Neural progenitor cell (in vitro differentiated cells): ENCODE measurements around the gene PLA2G4A. TPM values are rescaled to one million over a fixed set of nuclear protein-coding genes. Genes with fewer than 3 reads are reported as not detected.

Experiments used
- DNase-seq: peaks from one replicate; pipeline ENCODE4 v3.0.0-alpha.2; 2016; ENCODE audit warnings: low spot score
- H2AFZ ChIP-seq: fragments of 200-600 bp; sonication (generic); replicated peaks from 2 replicates; pipeline ENCODE4 v1.6.1; 2016; ENCODE audit warnings: antibody characterized with exemption
- H3F3A ChIP-seq: fragments of 200-600 bp; sonication (generic); 2 replicates; pipeline ENCODE4 v1.6.1; 2016; ENCODE audit warnings: antibody characterized with exemption, low read depth
- H3K27ac ChIP-seq: fragments of 200-600 bp; sonication (generic); 2 replicates; pipeline ENCODE4 v1.5.1; 2016; ENCODE audit warnings: mild to moderate bottlenecking
- H3K27me3 ChIP-seq: fragments of 200-600 bp; sonication (generic); 2 replicates; pipeline ENCODE4 v1.6.1; 2016; ENCODE audit warnings: mild to moderate bottlenecking, moderate library complexity
- H3K36me3 ChIP-seq: fragments of 200-600 bp; sonication (generic); 2 replicates; pipeline ENCODE4 v1.5.1; 2016
- H3K4me1 ChIP-seq: fragments of 200-600 bp; sonication (generic); 2 replicates; pipeline ENCODE4 v1.6.1; 2016; ENCODE audit warnings: mixed run types
- H3K4me2 ChIP-seq: fragments of 200-600 bp; sonication (generic); 2 replicates; pipeline ENCODE4 v1.6.1; 2016
- H3K4me3 ChIP-seq: fragments of 200-600 bp; sonication (generic); 2 replicates; pipeline ENCODE4 v1.5.1; 2016
- H3K79me2 ChIP-seq: fragments of 200-600 bp; sonication (generic); 2 replicates; pipeline ENCODE4 v1.6.1; 2016; ENCODE audit warnings: low read depth
- H3K9ac ChIP-seq: fragments of 200-600 bp; sonication (generic); 2 replicates; pipeline ENCODE4 v1.6.1; 2016
- H3K9me3 ChIP-seq: fragments of 200-600 bp; sonication (generic); 2 replicates; pipeline ENCODE4 v1.5.1; 2016; ENCODE audit warnings: low read depth
- H4K20me1 ChIP-seq: fragments of 200-600 bp; sonication (generic); 2 replicates; pipeline ENCODE4 v1.6.1; 2016; ENCODE audit warnings: low read depth
- H3K27ac Mint-ChIP-seq: 3 replicates; pipeline ENCODE4 v1.8.0; 2021; ENCODE audit warnings: mixed read lengths
- H3K27me3 Mint-ChIP-seq: 2 replicates; pipeline ENCODE4 v1.8.0; 2022; ENCODE audit warnings: low read depth, mild to moderate bottlenecking, inconsistent platforms, moderate library complexity, mixed read lengths; ENCODE audit not compliant: insufficient read depth
- H3K36me3 Mint-ChIP-seq: 3 replicates; pipeline ENCODE4 v1.8.0; 2021; ENCODE audit warnings: mixed read lengths
- H3K4me1 Mint-ChIP-seq: 3 replicates; pipeline ENCODE4 v1.8.0; 2021; ENCODE audit warnings: mixed read lengths
- H3K4me3 Mint-ChIP-seq: 3 replicates; pipeline ENCODE4 v1.8.0; 2021; ENCODE audit warnings: mild to moderate bottlenecking, moderate library complexity, mixed read lengths
- H3K9me3 Mint-ChIP-seq: 3 replicates; pipeline ENCODE4 v1.8.0; 2020; ENCODE audit warnings: mixed read lengths
- CTCF ChIP-seq: fragments of 200-600 bp; sonication (generic); IDR thresholded peaks from 2 replicates; pipeline ENCODE4 v1.5.1; 2017; ENCODE audit warnings: antibody characterized with exemption, mild to moderate bottlenecking
- EZH2 ChIP-seq: fragments of 200-600 bp; sonication (generic); IDR thresholded peaks from 2 replicates; pipeline ENCODE4 v1.6.1; 2017; ENCODE audit warnings: antibody characterized with exemption, mild to moderate bottlenecking, moderate library complexity
- EZH2phosphoT487 ChIP-seq: fragments of 200-600 bp; sonication (generic); IDR thresholded peaks from 2 replicates; pipeline ENCODE4 v1.6.1; 2017; ENCODE audit warnings: antibody characterized with exemption
- total RNA-seq: library from RNA; depleted of rRNA; stranded (reverse); fragments of >200 nt; gene quantifications from 2 replicates; pipeline ENCODE4 v1.2.3, GENCODE V29; 2015; ENCODE audit warnings: low replicate concordance

PLA2G4A gene
- total RNA-seq, 1 donor from 2014 or later: 1.0 TPM

DNA sequence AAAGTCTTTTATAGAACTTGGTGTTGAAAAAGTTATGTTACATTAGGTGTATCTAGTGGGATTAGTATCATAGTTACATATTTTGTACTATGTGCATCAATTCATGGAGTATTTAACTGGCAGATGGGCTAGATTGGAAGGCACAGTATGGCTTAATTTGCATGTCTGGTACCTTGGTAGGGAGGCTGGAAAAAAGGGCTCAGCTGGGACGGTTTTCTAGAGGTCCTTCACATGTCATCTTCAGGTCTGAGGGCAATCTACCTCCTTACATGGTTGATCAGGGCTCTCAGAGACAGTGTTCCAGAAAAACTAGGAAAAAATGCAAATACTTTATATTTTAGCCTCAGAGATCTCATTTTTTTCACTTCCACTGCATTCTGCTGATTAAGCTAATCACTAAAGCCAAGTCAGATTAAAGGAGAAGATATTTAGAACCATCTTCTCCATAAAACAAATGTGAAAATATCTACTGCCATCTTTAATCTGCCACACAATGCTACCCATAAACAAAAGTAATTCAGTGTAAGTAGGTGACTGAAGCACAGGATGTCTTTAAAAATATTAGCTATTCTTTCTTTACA lies 209.3 kb downstream of the PLA2G4A start:
- Histone ChIP-seq H3K4me1 (no peaks in the 10 kb centered on the region), H3K79me2 (no peaks in the 10 kb centered on the region), H3K27me3 (no peaks in the 10 kb centered on the region), H3K9ac (no peak overlapping the region), H3K27ac (no peak overlapping the region), H3K9me3 (no peaks in the 10 kb centered on the region), H3K4me2 (no peak overlapping the region), H3F3A (no peaks in the 10 kb centered on the region), H3K4me3 (no peak overlapping the region), H2AFZ (no peak overlapping the region), H3K36me3 (no peaks in the 10 kb centered on the region), H4K20me1 (no peaks in the 10 kb centered on the region)
- TF ChIP-seq EZH2phosphoT487 (no peak), EZH2 (no peak), CTCF (no peak)
- no peak overlapping the region for H3K27ac Mint-ChIP-seq
- no peak for DNase-seq
- H3K4me1 Mint-ChIP-seq: no peaks in the 10 kb centered on the region
- H3K4me3 Mint-ChIP-seq: no peak overlapping the region
- no peaks in the 10 kb centered on the region for H3K9me3 Mint-ChIP-seq
- no peaks in the 10 kb centered on the region for H3K27me3 Mint-ChIP-seq
- no peaks in the 10 kb centered on the region for H3K36me3 Mint-ChIP-seq

Other genes starting within 250 kb of the PLA2G4A start
- 0.03 and 0.37 TPM in 2 replicates for gene PTGS2, start 148.5 kb upstream of the PLA2G4A start, total RNA-seq